Measurements from ENCODE around the gene TRPV2. TPM values are rescaled to one million over a fixed set of nuclear protein-coding genes. Genes with fewer than 3 reads are reported as not detected.

TRPV2 gene
- total RNA-seq, 2 experiments from 2014 or later: 4.9 to 10.5 TPM

GRCh38 chr17:16417896-16418684 lies 2.7 kb downstream of the TRPV2 start:
- no TSS peak for BruUV-seq (replicated peaks)
- Histone ChIP-seq H3K79me2 (ENCODE audit: insufficient read depth, low read depth, low read length) (no peaks in the 10 kb centered on the region), H3K9me3 (ENCODE audit: low read length) (no peaks in the 10 kb centered on the region), H3K9me2 (ENCODE audit: insufficient read depth, low read length) (no peaks in the 10 kb centered on the region), H2AFZ (ENCODE audit: low read length) (no peak overlapping the region), H3K36me3 (ENCODE audit: insufficient read depth, low read length) (peaks cover 7% of the 10 kb centered on the region; the same call in 1 of the 2 replicates), H3K4me3 (ENCODE audit: low read depth, low read length, poor library complexity, severe bottlenecking) (no peak overlapping the region), H3K4me2 (ENCODE audit: low read length) (no peak overlapping the region), H3K4me1 (ENCODE audit: insufficient read depth, low read length, poor library complexity, severe bottlenecking) (peaks cover 34% of the 10 kb centered on the region), H4K20me1 (ENCODE audit: insufficient read depth, low read length) (no peaks in the 10 kb centered on the region), H3K27ac (ENCODE audit: low read depth, low read length, poor library complexity, severe bottlenecking) (no peak overlapping the region)
- ChIA-PET POLR2A (no interaction called here), CTCF (ENCODE audit: unreplicated experiment) (interaction anchor here (0.5 to 1.0 kb wide), 2 partner anchors 9 to 18 kb away, joined by 3 to 4 read pairs; no protein-coding TSS in a partner anchor)
- no peak for DNase-seq (ENCODE audit: low spot score)
- intact Hi-C loops (cut with micrococcal nuclease; ENCODE audit: unreplicated experiment): no loop called here
- TF ChIP-seq EZH2phosphoT487 (IDR thresholded peaks at IDR 0.05; ENCODE audit: borderline replicate concordance, low read depth, low read length) (no peak), CTCF (conservative IDR thresholded peaks at IDR 0.05; ENCODE audit: low read length) (no peak)

- no TSS peak for BruUV-seq (replicated peaks)
- peaks cover 7% of the 10 kb centered on the region; the same call in 1 of the 2 replicates for H3K36me3 ChIP-seq (ENCODE audit: insufficient read depth, low read length)
These were observed 3.3 kb downstream of the TRPV2 start for GRCh38 chr17:16418685-16419068.

More at GRCh38 chr17:16418685-16419068, 3.3 kb downstream of the TRPV2 start:
- Histone ChIP-seq H4K20me1 (ENCODE audit: insufficient read depth, low read length) (no peaks in the 10 kb centered on the region), H2AFZ (ENCODE audit: low read length) (no peak overlapping the region), H3K4me3 (ENCODE audit: low read depth, low read length, poor library complexity, severe bottlenecking) (no peak overlapping the region), H3K4me2 (ENCODE audit: low read length) (peak overlapping the region; percentile 5; the same call in 1 of the 2 replicates), H3K4me1 (ENCODE audit: insufficient read depth, low read length, poor library complexity, severe bottlenecking) (peaks cover 34% of the 10 kb centered on the region), H3K79me2 (ENCODE audit: insufficient read depth, low read depth, low read length) (no peaks in the 10 kb centered on the region), H3K9me2 (ENCODE audit: insufficient read depth, low read length) (no peaks in the 10 kb centered on the region), H3K9me3 (ENCODE audit: low read length) (no peaks in the 10 kb centered on the region), H3K27ac (ENCODE audit: low read depth, low read length, poor library complexity, severe bottlenecking) (no peak overlapping the region)
- no peak for DNase-seq (ENCODE audit: low spot score)
- CTCF ChIA-PET (ENCODE audit: unreplicated experiment): no interaction called here
- intact Hi-C loops (cut with micrococcal nuclease; ENCODE audit: unreplicated experiment): no loop called here
- POLR2A ChIA-PET: no interaction called here
- TF ChIP-seq CTCF (conservative IDR thresholded peaks at IDR 0.05; ENCODE audit: low read length): no peak
- TF ChIP-seq EZH2phosphoT487 (IDR thresholded peaks at IDR 0.05; ENCODE audit: borderline replicate concordance, low read depth, low read length): no peak

All from OCI-LY7 (cell line).